HCT116 (cell line): ENCODE measurements around the gene IL15RA. TPM values are rescaled to one million over a fixed set of nuclear protein-coding genes. Genes with fewer than 3 reads are reported as not detected.

Experiments
- ATAC-seq: fragments of 200-7000 bp; cut with Tn5 transposase; 2 replicates; pipeline ENCODE4 v1.9.1; 2020; ENCODE audit warnings: mild to moderate bottlenecking, moderate library complexity
- BruUV-seq: library from RNA; stranded (reverse); fragments of 400-500 nt; replicated peaks from 2 replicates; lab custom pipeline; 2021; lab: Mats Ljungman, UMichigan
- CTCF ChIA-PET: fragments of 300-600 bp; sonication (Branson Sonifier 250); formaldehyde crosslinking; loops from one replicate; lab custom pipeline; 2021; ENCODE audit warnings: antibody characterized with exemption; lab: Charles Lee
- POLR2A ChIA-PET: fragments of 300-600, 350-600 bp; sonication (Branson Sonifier 250); formaldehyde crosslinking; loops from one replicate; lab custom pipeline; 2021; ENCODE audit warnings: antibody characterized with exemption; lab: Charles Lee
- RAD21 ChIA-PET, 2 experiments: fragments of 300-600 bp; sonication (Branson Sonifier 250); formaldehyde crosslinking; loops; one replicate each; lab custom pipeline; 2023; ENCODE audit warnings: low total read pairs in 2 of 2; ENCODE audit not compliant: uncharacterized antibody in 2 of 2, unreplicated experiment in 2 of 2, low non-redundant PET in 1 of 2; lab: Charles Lee
- DNase-seq: peaks from one replicate; pipeline ENCODE4 v3.0.0-alpha.2; 2010; ENCODE audit warnings: low read depth, low spot score
- H2AFZ ChIP-seq: fragments of 200-600 bp; shearing (Covaris generic), sonication (generic); 2 replicates; pipeline ENCODE4 v1.6.1; 2017; ENCODE audit warnings: low read depth, mixed run types, mixed read lengths, antibody characterized with exemption, low read length; ENCODE audit not compliant: poor library complexity, severe bottlenecking
- H3K27ac ChIP-seq: 2 replicates; pipeline ENCODE4 v1.5.1; 2012; ENCODE audit warnings: low read depth, low read length
- H3K27me3 ChIP-seq: fragments of 200-600 bp; sonication (generic); 2 replicates; pipeline ENCODE4 v1.6.1; 2016; ENCODE audit warnings: mixed run types, low read length, mixed read lengths; ENCODE audit not compliant: insufficient read depth
- H3K36me3 ChIP-seq, 2 experiments: fragments of 200-500 bp in 1 of 2; fragments of 200-600 bp in 1 of 2; sonication (Bioruptor generic) in 1 of 2; sonication (generic) in 1 of 2; 2 replicates each; pipeline versions ENCODE4 v1.5.1 to v1.6.1; 2014 to 2016; ENCODE audit warnings: low read length in 2 of 2, inconsistent platforms in 1 of 2, mixed read lengths in 1 of 2, mixed run types in 1 of 2; ENCODE audit not compliant: insufficient read depth in 2 of 2, control insufficient read depth in 1 of 2
- H3K4me1 ChIP-seq, 2 experiments: fragments of 200-600 bp in 1 of 2; sonication (generic) in 1 of 2; 2 replicates each; pipeline versions ENCODE4 v1.5.1 to v1.6.1; 2012 to 2017; ENCODE audit warnings: low read length in 2 of 2, inconsistent platforms in 1 of 2, mild to moderate bottlenecking in 1 of 2, mixed read lengths in 1 of 2, mixed run types in 1 of 2, moderate library complexity in 1 of 2; ENCODE audit not compliant: insufficient read depth in 2 of 2, control insufficient read depth in 1 of 2
- H3K4me2 ChIP-seq: fragments of 200-600 bp; sonication (generic); 2 replicates; pipeline ENCODE4 v1.6.1; 2017; ENCODE audit warnings: mixed run types, low read length, mixed read lengths
- H3K4me3 ChIP-seq, 2 experiments: fragments of 200-600 bp in 1 of 2; sonication (generic) in 1 of 2; replicated peaks in 1 of 2; 2 replicates each; pipeline ENCODE4 v1.5.1; 2011 to 2016; ENCODE audit warnings: low read length in 2 of 2, control low read depth in 1 of 2, low read depth in 1 of 2, mild to moderate bottlenecking in 1 of 2, mixed read lengths in 1 of 2, mixed run types in 1 of 2
- H3K79me2 ChIP-seq: fragments of 200-600 bp; sonication (generic); 2 replicates; pipeline ENCODE4 v1.6.1; 2017; ENCODE audit warnings: mild to moderate bottlenecking, mixed run types, low read length, moderate library complexity, mixed read lengths; ENCODE audit not compliant: insufficient read depth
- H3K9ac ChIP-seq: fragments of 200-600 bp; sonication (generic); 2 replicates; pipeline ENCODE4 v1.6.1; 2016; ENCODE audit warnings: low read length, mixed read lengths
- H3K9me2 ChIP-seq: fragments of 200-600 bp; sonication (generic), shearing (Covaris generic); 2 replicates; pipeline ENCODE4 v1.6.1; 2017; ENCODE audit warnings: mixed run types, mild to moderate bottlenecking, moderate library complexity; ENCODE audit not compliant: insufficient read depth
- H3K9me3 ChIP-seq, 2 experiments: fragments of 200-500 bp in 1 of 2; fragments of 200-600 bp in 1 of 2; sonication (Bioruptor generic) in 1 of 2; sonication (generic) in 1 of 2; 2 replicates each; pipeline ENCODE4 v1.6.1; 2014 to 2017; ENCODE audit warnings: low read length in 2 of 2, mixed read lengths in 2 of 2, inconsistent platforms in 1 of 2, low read depth in 1 of 2, mild to moderate bottlenecking in 1 of 2, mixed run types in 1 of 2, moderate library complexity in 1 of 2; ENCODE audit not compliant: control insufficient read depth in 1 of 2, insufficient read depth in 1 of 2
- H4K20me1 ChIP-seq: fragments of 200-600 bp; sonication (generic), shearing (Covaris generic); 2 replicates; pipeline ENCODE4 v1.6.1; 2017; ENCODE audit warnings: mixed run types, mild to moderate bottlenecking, moderate library complexity; ENCODE audit not compliant: insufficient read depth
- CBX3 ChIP-seq: IDR thresholded peaks from 2 replicates; pipeline ENCODE4 v1.6.1; 2012; ENCODE audit warnings: low read depth
- EZH2phosphoT487 ChIP-seq: fragments of 200-600 bp; IDR thresholded peaks from 2 replicates; pipeline ENCODE4 v1.6.1; 2018; ENCODE audit warnings: antibody characterized with exemption, borderline replicate concordance
- REST ChIP-seq: IDR thresholded peaks from 2 replicates; pipeline ENCODE4 v1.6.1; 2012; ENCODE audit warnings: low read depth
- ZBTB33 ChIP-seq: IDR thresholded peaks from 2 replicates; pipeline ENCODE4 v1.6.1; 2011; ENCODE audit warnings: mild to moderate bottlenecking, low read length, moderate library complexity; ENCODE audit not compliant: insufficient replicate concordance; ENCODE audit errors: extremely low read depth
- intact Hi-C: fragments of 100-400 bp; cut with micrococcal nuclease; formaldehyde crosslinking; loops from 2 replicates; pipeline ENCODE4 v1.10.0; 2022
- total RNA-seq: library from RNA; stranded (reverse); gene quantifications from one replicate; pipeline ENCODE4 v1.2.1, GENCODE V29; 2021; ENCODE audit not compliant: unreplicated experiment

Gene IL15RA
- total RNA-seq, 1 experiment from 2014 or later, result 10.5 TPM

- POLR2A ChIA-PET, result no interaction called here
- no peak overlapping the region for H2AFZ ChIP-seq
- ATAC-seq, result no peak
These were observed 35.3 kb downstream of the IL15RA start for GRCh38 chr10:5942001-5942400.

More at GRCh38 chr10:5942001-5942400, 35.3 kb downstream of the IL15RA start:
- peaks cover 0 to 16% of the 10 kb centered on the region in 2 experiments; a peak in 2 of 4 replicates for H3K4me1 ChIP-seq
- H3K9ac ChIP-seq, result no peak overlapping the region
- intact Hi-C loops, result loop anchor here (10.0 kb wide), 1 partner anchor 73 kb away; no protein-coding TSS in a partner anchor
- H3K36me3 ChIP-seq, result peaks cover 6 to 7% of the 10 kb centered on the region in 2 experiments; a peak in 3 of 4 replicates
- no peaks in the 10 kb centered on the region for H3K9me2 ChIP-seq
- ChIA-PET RAD21 (no interaction called here), CTCF (no interaction called here)
- DNase-seq, result no peak
- H3K27me3 ChIP-seq, result no peaks in the 10 kb centered on the region
- BruUV-seq, result no TSS peak
- H3K27ac ChIP-seq, result no peak overlapping the region
- H3K9me3 ChIP-seq, result no peaks in the 10 kb centered on the region
- no peak overlapping the region for H3K4me2 ChIP-seq
- TF ChIP-seq EZH2phosphoT487 (no peak), ZBTB33 (no peak), REST (no peak), CBX3 (no peak)
- no peaks in the 10 kb centered on the region for H3K79me2 ChIP-seq
- no peak overlapping the region for H3K4me3 ChIP-seq
- no peaks in the 10 kb centered on the region for H4K20me1 ChIP-seq
